Fibroblast of lung (primary cell): Measurements from ENCODE around the gene PIK3R3. TPM values are rescaled to one million over a fixed set of nuclear protein-coding genes. Genes with fewer than 3 reads are reported as not detected.

Experiments used
- DNase-seq, 2 donors: peaks; one replicate each; pipeline versions ENCODE4 v3.0.0 to v3.0.0-alpha.2; 2010; ENCODE audit warnings: low read depth in 2 of 2
- H2AFZ ChIP-seq: 2 replicates; pipeline ENCODE4 v1.5.1; 2012; ENCODE audit warnings: low read length, control low read depth, inconsistent platforms
- H3K27ac ChIP-seq: 2 replicates; pipeline ENCODE4 v1.5.1; 2011; ENCODE audit warnings: low read length, control low read depth; ENCODE audit not compliant: insufficient read depth
- H3K27me3 ChIP-seq: 2 replicates; pipeline ENCODE4 v1.5.1; 2011; ENCODE audit warnings: mild to moderate bottlenecking, low read length; ENCODE audit not compliant: control insufficient read depth, insufficient read depth
- H3K36me3 ChIP-seq: 2 replicates; pipeline ENCODE4 v1.5.1; 2011; ENCODE audit warnings: low read length; ENCODE audit not compliant: control insufficient read depth, insufficient read depth
- H3K4me1 ChIP-seq: 2 replicates; pipeline ENCODE4 v1.5.1; 2011; ENCODE audit warnings: low read length; ENCODE audit not compliant: control insufficient read depth, insufficient read depth; ENCODE audit errors: extremely low read depth
- H3K4me2 ChIP-seq: 2 replicates; pipeline ENCODE4 v1.5.1; 2011; ENCODE audit warnings: low read length, control low read depth; ENCODE audit not compliant: insufficient read depth; ENCODE audit errors: extremely low read depth
- H3K4me3 ChIP-seq, 4 experiments: fragments of 200-600 bp in 1 of 4; sonication (generic) in 1 of 4; replicated peaks in 1 of 4; 2 replicates each; pipeline ENCODE4 v1.5.1; 2011 to 2016; ENCODE audit warnings: low read length in 4 of 4, low read depth in 3 of 4, mild to moderate bottlenecking in 3 of 4, control low read depth in 2 of 4, inconsistent platforms in 1 of 4, mixed read lengths in 1 of 4; ENCODE audit not compliant: insufficient read depth in 1 of 4; ENCODE audit errors: control extremely low read depth in 1 of 4
- H3K79me2 ChIP-seq: 2 replicates; pipeline ENCODE4 v1.5.1; 2012; ENCODE audit warnings: mild to moderate bottlenecking, low read length, inconsistent platforms; ENCODE audit not compliant: control insufficient read depth, insufficient read depth
- H3K9ac ChIP-seq: 2 replicates; pipeline ENCODE4 v1.5.1; 2011; ENCODE audit warnings: mild to moderate bottlenecking, low read length, control low read depth; ENCODE audit not compliant: insufficient read depth
- H3K9me3 ChIP-seq: 2 replicates; pipeline ENCODE4 v1.5.1; 2012; ENCODE audit warnings: low read depth, low read length; ENCODE audit not compliant: control insufficient read depth, insufficient read depth
- H4K20me1 ChIP-seq: 2 replicates; pipeline ENCODE4 v1.5.1; 2011; ENCODE audit warnings: low read length; ENCODE audit not compliant: control insufficient read depth, insufficient read depth; ENCODE audit errors: extremely low read depth
- CTCF ChIP-seq, 2 donors: IDR thresholded peaks in 1 of 2; conservative IDR thresholded peaks in 1 of 2; 1 replicate in 1 of 2; 2 replicates in 1 of 2; pipeline ENCODE4 v1.5.1; 2011 to 2012; ENCODE audit warnings: low read length in 2 of 2, control low read depth in 1 of 2, inconsistent platforms in 1 of 2, low read depth in 1 of 2, mild to moderate bottlenecking in 1 of 2
- EZH2 ChIP-seq: IDR thresholded peaks from 2 replicates; pipeline ENCODE4 v1.5.1; 2012; ENCODE audit warnings: low read length, control low read depth, mild to moderate bottlenecking; ENCODE audit errors: missing control alignments
- polyA plus RNA-seq, 2 donors: library from polyadenylated mRNA; depleted of rRNA in 1 of 2; stranded (reverse) in 1 of 2; unstranded in 1 of 2; fragments of >200 nt; gene quantifications; 2 replicates each; pipeline ENCODE4 v1.2.1, GENCODE V29; 2011 to 2012; ENCODE audit warnings: missing spikeins in 1 of 2
- total RNA-seq: library from RNA; depleted of rRNA; stranded (reverse); fragments of >200 nt; gene quantifications from 2 replicates; pipeline ENCODE4 v1.2.1, GENCODE V29; 2014

PIK3R3 gene
- total and polyA plus RNA-seq, 2 donors (not counting 1 experiment from before 2014, with no cell fraction given): 3.3 to 4.1 TPM

GRCh38 chr1:45994423-45994822 lies 138.0 kb downstream of the PIK3R3 start:
- Histone ChIP-seq H3K27ac (no peak overlapping the region), H3K4me2 (no peak overlapping the region), H3K79me2 (no peaks in the 10 kb centered on the region), H3K9me3 (no peaks in the 10 kb centered on the region), H3K9ac (no peak overlapping the region), H3K4me1 (no peaks in the 10 kb centered on the region), H3K27me3 (no peaks in the 10 kb centered on the region), H2AFZ (no peak overlapping the region), H4K20me1 (no peaks in the 10 kb centered on the region), H3K4me3 (no peak overlapping the region), H3K36me3 (no peaks in the 10 kb centered on the region)
- no peak for DNase-seq
- no peak for TF ChIP-seq CTCF (conservative IDR thresholded peaks at IDR 0.05 in 1 of 2, IDR thresholded peaks at IDR 0.05 in 1 of 2; ENCODE audit: low read depth in 1 of 2, low read length in 2 of 2)
- TF ChIP-seq EZH2: no peak

Other genes starting within 250 kb of the PIK3R3 start
- gene TSPAN1, start 42.5 kb upstream of the PIK3R3 start, total RNA-seq: 0.17 and 0.26 TPM in 2 replicates
- 0.91 and 0.94 TPM in 2 replicates for gene TSPAN1, start 42.5 kb upstream of the PIK3R3 start, polyA plus RNA-seq
- not detected in 2 replicates for gene P3R3URF, start 43.9 kb upstream of the PIK3R3 start, total RNA-seq
- not detected in 2 replicates for gene P3R3URF, start 43.9 kb upstream of the PIK3R3 start, polyA plus RNA-seq
- gene POMGNT1, start 65.8 kb upstream of the PIK3R3 start, total RNA-seq: 36.7 and 51.7 TPM in 2 replicates
- gene POMGNT1, start 65.8 kb upstream of the PIK3R3 start, polyA plus RNA-seq: 42.2 and 47.6 TPM in 2 replicates
- gene LURAP1, start 70.7 kb upstream of the PIK3R3 start, total RNA-seq: 3.1 and 5.4 TPM in 2 replicates
- gene LURAP1, start 70.7 kb upstream of the PIK3R3 start, polyA plus RNA-seq: 1.8 and 2.6 TPM in 2 replicates
- 0.26 and 0.66 TPM in 2 replicates for gene RAD54L, start 115.1 kb upstream of the PIK3R3 start, total RNA-seq
- gene RAD54L, start 115.1 kb upstream of the PIK3R3 start, polyA plus RNA-seq: 1.3 and 6.9 TPM in 2 replicates
- 65.5 and 89.0 TPM in 2 replicates for gene LRRC41, start 171.0 kb upstream of the PIK3R3 start, total RNA-seq
- gene LRRC41, start 171.0 kb upstream of the PIK3R3 start, polyA plus RNA-seq: 55.3 and 59.7 TPM in 2 replicates
- 370 and 447 TPM in 2 replicates for gene UQCRH, start 171.1 kb upstream of the PIK3R3 start, total RNA-seq
- gene UQCRH, start 171.1 kb upstream of the PIK3R3 start, polyA plus RNA-seq: 514 and 706 TPM in 2 replicates
- gene NSUN4, start 208.2 kb upstream of the PIK3R3 start, total RNA-seq: 12.6 and 16.0 TPM in 2 replicates
- gene NSUN4, start 208.2 kb upstream of the PIK3R3 start, polyA plus RNA-seq: 16.9 and 18.3 TPM in 2 replicates